Mesothelial cell of epicardium (in vitro differentiated cells): ENCODE data around the gene FOXE3. TPM values are rescaled to one million over a fixed set of nuclear protein-coding genes. Genes with fewer than 3 reads are reported as not detected.

Experiments
- DNase-seq, 2 experiments: peaks; one replicate each; pipeline ENCODE4 v3.0.0; 2021; ENCODE audit warnings: low spot score in 2 of 2; ENCODE audit not compliant: unreplicated experiment in 2 of 2
- H3K27ac Mint-ChIP-seq: 2 replicates; pipeline ENCODE4 v1.8.0; 2021; ENCODE audit warnings: mixed read lengths
- H3K27me3 Mint-ChIP-seq: 2 replicates; pipeline ENCODE4 v1.8.0; 2021; ENCODE audit warnings: low read depth, mixed read lengths
- H3K36me3 Mint-ChIP-seq: 2 replicates; pipeline ENCODE4 v1.8.0; 2021; ENCODE audit warnings: mixed read lengths
- H3K4me1 Mint-ChIP-seq: 2 replicates; pipeline ENCODE4 v1.8.0; 2021; ENCODE audit warnings: mixed read lengths
- H3K4me3 Mint-ChIP-seq: 2 replicates; pipeline ENCODE4 v1.8.0; 2021; ENCODE audit warnings: mild to moderate bottlenecking, moderate library complexity, mixed read lengths
- H3K9me3 Mint-ChIP-seq: 2 replicates; pipeline ENCODE4 v1.8.0; 2021; ENCODE audit warnings: mixed read lengths
- total RNA-seq: library from RNA; stranded (reverse); gene quantifications from 3 replicates; pipeline ENCODE4 v1.2.1, GENCODE V29; 2021
- TF ChIP-seq, protein P1 (sequence below): fragments of 200-600 bp; sonication (generic); IDR thresholded peaks from one replicate; pipeline ENCODE4 v1.5.0; 2021; ENCODE audit warnings: antibody characterized with exemption; ENCODE audit not compliant: unreplicated experiment

The FOXE3 gene
- total RNA-seq: not detected in 3 replicates

GRCh38 chr1:47415728-47416318 lies at the start of gene FOXE3:
TSS of gene FOXE3 (plus strand) at chr1:47416285. CDS start at chr1:47416316, 31 bp downstream.
- H3K9me3 Mint-ChIP-seq: no peaks in the 10 kb centered on the region
- H3K27ac Mint-ChIP-seq: no peak within 1 kb of the TSS
- H3K36me3 Mint-ChIP-seq: no peaks in the 10 kb centered on the region
- H3K4me3 Mint-ChIP-seq: peak within 1 kb of the TSS; percentile 58
- TF ChIP-seq, protein P1, sequence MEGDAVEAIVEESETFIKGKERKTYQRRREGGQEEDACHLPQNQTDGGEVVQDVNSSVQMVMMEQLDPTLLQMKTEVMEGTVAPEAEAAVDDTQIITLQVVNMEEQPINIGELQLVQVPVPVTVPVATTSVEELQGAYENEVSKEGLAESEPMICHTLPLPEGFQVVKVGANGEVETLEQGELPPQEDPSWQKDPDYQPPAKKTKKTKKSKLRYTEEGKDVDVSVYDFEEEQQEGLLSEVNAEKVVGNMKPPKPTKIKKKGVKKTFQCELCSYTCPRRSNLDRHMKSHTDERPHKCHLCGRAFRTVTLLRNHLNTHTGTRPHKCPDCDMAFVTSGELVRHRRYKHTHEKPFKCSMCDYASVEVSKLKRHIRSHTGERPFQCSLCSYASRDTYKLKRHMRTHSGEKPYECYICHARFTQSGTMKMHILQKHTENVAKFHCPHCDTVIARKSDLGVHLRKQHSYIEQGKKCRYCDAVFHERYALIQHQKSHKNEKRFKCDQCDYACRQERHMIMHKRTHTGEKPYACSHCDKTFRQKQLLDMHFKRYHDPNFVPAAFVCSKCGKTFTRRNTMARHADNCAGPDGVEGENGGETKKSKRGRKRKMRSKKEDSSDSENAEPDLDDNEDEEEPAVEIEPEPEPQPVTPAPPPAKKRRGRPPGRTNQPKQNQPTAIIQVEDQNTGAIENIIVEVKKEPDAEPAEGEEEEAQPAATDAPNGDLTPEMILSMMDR: no peak
- H3K4me1 Mint-ChIP-seq: peaks cover 7% of the 10 kb centered on the region
- peaks cover 74% of the 10 kb centered on the region for H3K27me3 Mint-ChIP-seq
- DNase-seq: no peak

- Mint-ChIP-seq H3K36me3 (peaks cover 12% of the 10 kb centered on the region), H3K4me3 (no peak overlapping the region), H3K27me3 (no peaks in the 10 kb centered on the region), H3K4me1 (no peaks in the 10 kb centered on the region), H3K9me3 (no peaks in the 10 kb centered on the region), H3K27ac (no peak overlapping the region)
- TF ChIP-seq, protein P1: no peak
- no peak for DNase-seq
Observed at GRCh38 chr1:47367651-47368050, 48.4 kb upstream of the FOXE3 start.

DNA sequence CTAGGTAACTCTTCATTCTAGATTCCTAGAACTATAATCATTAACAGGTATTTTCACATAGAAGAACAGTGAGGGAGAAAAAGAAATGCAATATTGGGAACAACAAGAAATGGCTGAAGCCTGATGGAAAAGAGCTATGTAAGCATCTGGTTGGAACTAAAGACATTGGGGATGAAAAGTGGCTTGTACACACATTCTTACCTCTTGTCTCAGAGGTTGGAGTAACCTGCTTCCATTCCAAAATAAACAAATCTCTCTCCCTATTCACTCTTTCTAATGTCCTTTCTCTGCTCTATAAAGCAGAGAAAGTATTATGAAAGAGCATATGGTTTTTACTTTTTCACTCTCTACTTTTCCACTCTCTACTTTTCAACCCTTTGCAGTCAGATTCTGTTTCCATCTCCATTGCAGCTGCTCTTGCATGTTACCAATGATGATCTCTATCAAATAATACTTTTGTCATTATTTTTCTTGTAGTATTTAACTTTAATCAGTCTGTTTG lies 45.0 kb upstream of the FOXE3 start:
- H3K9me3 Mint-ChIP-seq: no peaks in the 10 kb centered on the region
- no peak for DNase-seq
- no peak overlapping the region for H3K27ac Mint-ChIP-seq

GRCh38 chr1:47374501-47374900 lies 41.6 kb upstream of the FOXE3 start:
- TF ChIP-seq, protein P1: no peak
- Mint-ChIP-seq H3K36me3 (peaks cover 19% of the 10 kb centered on the region), H3K4me3 (no peak overlapping the region), H3K27me3 (no peaks in the 10 kb centered on the region), H3K27ac (no peak overlapping the region), H3K4me1 (no peaks in the 10 kb centered on the region), H3K9me3 (no peaks in the 10 kb centered on the region)
- no peak for DNase-seq

More for the DNA sequence above, 45.0 kb upstream of the FOXE3 start:
- H3K36me3 Mint-ChIP-seq: peaks cover 20% of the 10 kb centered on the region
- TF ChIP-seq, protein P1: no peak
- no peaks in the 10 kb centered on the region for H3K27me3 Mint-ChIP-seq
- no peaks in the 10 kb centered on the region for H3K4me1 Mint-ChIP-seq
- H3K4me3 Mint-ChIP-seq: no peak overlapping the region

DNA sequence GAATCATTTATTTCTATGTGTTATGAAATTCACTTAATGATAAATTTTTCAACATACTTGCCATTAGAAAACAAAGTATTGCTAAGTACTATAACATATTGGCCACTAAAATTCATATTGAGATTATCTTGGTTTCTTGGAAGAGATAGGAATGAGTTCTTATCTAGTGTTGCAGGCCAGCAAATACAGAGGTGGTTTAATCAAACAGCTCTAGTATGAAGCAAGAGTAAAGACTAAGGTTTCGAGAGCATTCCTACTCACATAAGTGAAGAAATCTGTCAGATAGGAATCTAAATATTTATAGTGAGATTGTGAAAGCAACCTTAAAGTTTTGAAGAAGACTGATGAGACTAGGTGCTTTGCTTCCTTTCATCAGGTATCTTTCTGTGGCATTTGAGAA lies 37.9 kb upstream of the FOXE3 start:
- peaks cover 27% of the 10 kb centered on the region for H3K36me3 Mint-ChIP-seq
- TF ChIP-seq, protein P1: no peak
- H3K27ac Mint-ChIP-seq: no peak overlapping the region
- no peaks in the 10 kb centered on the region for H3K4me1 Mint-ChIP-seq
- no peaks in the 10 kb centered on the region for H3K9me3 Mint-ChIP-seq
- H3K27me3 Mint-ChIP-seq: no peaks in the 10 kb centered on the region
- H3K4me3 Mint-ChIP-seq: no peak overlapping the region
- DNase-seq: no peak
